ENCODE results near the gene FGGY.

GRCh38 chr1:59458884-59459283, 162.0 kb downstream of the FGGY start:
- TF ChIP-seq, protein P1, sequence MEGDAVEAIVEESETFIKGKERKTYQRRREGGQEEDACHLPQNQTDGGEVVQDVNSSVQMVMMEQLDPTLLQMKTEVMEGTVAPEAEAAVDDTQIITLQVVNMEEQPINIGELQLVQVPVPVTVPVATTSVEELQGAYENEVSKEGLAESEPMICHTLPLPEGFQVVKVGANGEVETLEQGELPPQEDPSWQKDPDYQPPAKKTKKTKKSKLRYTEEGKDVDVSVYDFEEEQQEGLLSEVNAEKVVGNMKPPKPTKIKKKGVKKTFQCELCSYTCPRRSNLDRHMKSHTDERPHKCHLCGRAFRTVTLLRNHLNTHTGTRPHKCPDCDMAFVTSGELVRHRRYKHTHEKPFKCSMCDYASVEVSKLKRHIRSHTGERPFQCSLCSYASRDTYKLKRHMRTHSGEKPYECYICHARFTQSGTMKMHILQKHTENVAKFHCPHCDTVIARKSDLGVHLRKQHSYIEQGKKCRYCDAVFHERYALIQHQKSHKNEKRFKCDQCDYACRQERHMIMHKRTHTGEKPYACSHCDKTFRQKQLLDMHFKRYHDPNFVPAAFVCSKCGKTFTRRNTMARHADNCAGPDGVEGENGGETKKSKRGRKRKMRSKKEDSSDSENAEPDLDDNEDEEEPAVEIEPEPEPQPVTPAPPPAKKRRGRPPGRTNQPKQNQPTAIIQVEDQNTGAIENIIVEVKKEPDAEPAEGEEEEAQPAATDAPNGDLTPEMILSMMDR (IDR thresholded peaks at IDR 0.05; ENCODE audit: low read depth, low read length): no peak
- TF ChIP-seq MYC (IDR thresholded peaks at IDR 0.05; ENCODE audit: low read depth, low read length) (no peak), POLR2A (IDR thresholded peaks at IDR 0.05; ENCODE audit: extremely low read depth, insufficient read length) (no peak)
